K562 (cell line): ENCODE measurements around the gene B3GALNT2. TPM values are rescaled to one million over a fixed set of nuclear protein-coding genes. Genes with fewer than 3 reads are reported as not detected.

Source experiments
- C11orf30 ChIP-seq: fragments of 450-650 bp; IDR thresholded peaks from 2 replicates; pipeline ENCODE4 v1.6.1; 2016; ENCODE audit warnings: low read depth, mild to moderate bottlenecking
- CEBPZ ChIP-seq: fragments of 150-350 bp; IDR thresholded peaks from 2 replicates; pipeline ENCODE4 v1.6.1; 2014; ENCODE audit warnings: low read depth, mild to moderate bottlenecking, low read length, borderline replicate concordance
- TCF15 ChIP-seq: fragments of 250-450 bp; sonication (Bioruptor Pico); IDR thresholded peaks from 2 replicates; pipeline ENCODE4 v1.8.0; 2022; ENCODE audit warnings: moderate library complexity, mild to moderate bottlenecking, inconsistent platforms
- THRB ChIP-seq: fragments of 450-650 bp; formaldehyde crosslinking; conservative IDR thresholded peaks from 2 replicates; pipeline ENCODE4 v1.4.0; 2022; ENCODE audit warnings: mild to moderate bottlenecking, missing genetic modification characterization
- ZC3H8 ChIP-seq: fragments of 450-650 bp; IDR thresholded peaks from 2 replicates; pipeline ENCODE4 v1.6.1; 2017
- ZNF444 ChIP-seq: fragments of 250-450 bp; sonication (Bioruptor Pico); IDR thresholded peaks from 2 replicates; pipeline ENCODE4 v1.4.0; 2020; ENCODE audit warnings: mild to moderate bottlenecking, moderate library complexity
- ZNF561 ChIP-seq: fragments of 450-650 bp; formaldehyde crosslinking; conservative IDR thresholded peaks from 2 replicates; pipeline ENCODE4 v1.4.0; 2020; ENCODE audit warnings: mild to moderate bottlenecking, moderate library complexity
- ZNF57 ChIP-seq: fragments of 450-650 bp; formaldehyde crosslinking; IDR thresholded peaks from 2 replicates; pipeline ENCODE4 v1.4.0; 2020; ENCODE audit warnings: mild to moderate bottlenecking, moderate library complexity
- polyA plus RNA-seq, 8 experiments: library from polyadenylated mRNA; depleted of rRNA in 4 of 8; stranded (reverse) in 5 of 8; unstranded in 3 of 8; fragments of >200 nt; fragmentation: Nextera tagmentation in 2 of 8; fragmentation: Illumina TruSeq in 1 of 8; extraction: Ambion mirVana in 2 of 8; extraction: Trizol in 1 of 8; gene quantifications; 2 replicates each; pipeline versions ENCODE4 v1.2.1 to v1.2.3, GENCODE V29; 2011 to 2014; ENCODE audit warnings: inconsistent platforms in 1 of 8, missing spikeins in 1 of 8
- total RNA-seq, 7 experiments: library from RNA; depleted of rRNA in 6 of 7; stranded (reverse); fragments of >200 nt in 6 of 7; fragmentation: Illumina TruSeq in 2 of 7; extraction: Trizol in 2 of 7; gene quantifications; 2 replicates each; pipeline versions ENCODE4 v1.2.1 to v1.2.3, GENCODE V29; 2011 to 2021; ENCODE audit warnings: low replicate concordance in 1 of 7

The B3GALNT2 gene
- total and polyA plus RNA-seq, 9 of the 15 experiments (the other 6 are each of a cell fraction or from before 2014, with no cell fraction given), result 2.0 to 31.7 (median 22.9) TPM

GRCh38 chr1:235513495-235514366 lies 9.5 kb upstream of the B3GALNT2 start (continued):
- no peak for TF ChIP-seq TCF15 (CRISPR knock-in tag)
- no peak for TF ChIP-seq CEBPZ
- peak; percentile 64; the same call in 1 of the 2 replicates for TF ChIP-seq THRB (CRISPR knock-in tag)
- no peak for TF ChIP-seq ZNF561 (CRISPR knock-in tag)
- TF ChIP-seq ZNF57 (CRISPR knock-in tag), result no peak
- TF ChIP-seq C11orf30, result 0 out of 2 replicates have a peak, but pooled peaks have one; percentile 6
- 0 out of 2 replicates have a peak, but pooled peaks have one; percentile 9 for TF ChIP-seq ZC3H8
- TF ChIP-seq ZNF444 (CRISPR knock-in tag), result no peak
